Neural cell (in vitro differentiated cells): ENCODE data around the gene RARRES2. TPM values are rescaled to one million over a fixed set of nuclear protein-coding genes. Genes with fewer than 3 reads are reported as not detected.

Experiments
- H2AFZ ChIP-seq: fragments of 200-600, 300-800 bp; sonication (generic), shearing (Covaris generic); 2 replicates; pipeline ENCODE4 v1.6.0; 2014; ENCODE audit warnings: low read depth, mild to moderate bottlenecking, antibody characterized with exemption, low read length, moderate library complexity
- H3F3A ChIP-seq: fragments of 200-600 bp; shearing (Covaris generic); 2 replicates; pipeline ENCODE4 v1.6.1; 2016; ENCODE audit warnings: mild to moderate bottlenecking, moderate library complexity, mixed read lengths, antibody characterized with exemption, low read length; ENCODE audit not compliant: insufficient read depth, poor library complexity, severe bottlenecking
- H3K27ac ChIP-seq: fragments of 200-600, 300-800 bp; sonication (generic), shearing (Covaris generic); 2 replicates; pipeline ENCODE4 v1.5.1; 2014; ENCODE audit warnings: mild to moderate bottlenecking, low read length, moderate library complexity
- H3K27me3 ChIP-seq: fragments of 300-800, 200-600 bp; sonication (generic), shearing (Covaris generic); 2 replicates; pipeline ENCODE4 v1.6.0; 2014; ENCODE audit warnings: mild to moderate bottlenecking, low read depth, low read length, moderate library complexity; ENCODE audit not compliant: insufficient read depth
- H3K36me3 ChIP-seq: fragments of 300-800, 200-600 bp; sonication (generic), shearing (Covaris generic); 2 replicates; pipeline ENCODE4 v1.5.1; 2014; ENCODE audit warnings: mild to moderate bottlenecking, antibody characterized with exemption, low read length, moderate library complexity; ENCODE audit not compliant: insufficient read depth
- H3K4me2 ChIP-seq: fragments of 300-800, 200-600 bp; sonication (generic), shearing (Covaris generic); 2 replicates; pipeline ENCODE4 v1.6.0; 2014; ENCODE audit warnings: mild to moderate bottlenecking, low read length
- H3K4me3 ChIP-seq: fragments of 300-800, 200-600 bp; sonication (generic), shearing (Covaris generic); 2 replicates; pipeline ENCODE4 v1.5.1; 2014; ENCODE audit warnings: mild to moderate bottlenecking, low read length, moderate library complexity
- H3K79me2 ChIP-seq: fragments of 200-600 bp; shearing (Covaris generic); replicated peaks from 2 replicates; pipeline ENCODE4 v1.6.0; 2014; ENCODE audit warnings: mild to moderate bottlenecking, low read length, moderate library complexity; ENCODE audit not compliant: insufficient read depth
- H3K9ac ChIP-seq: fragments of 300-800, 200-600 bp; sonication (generic), shearing (Covaris generic); 2 replicates; pipeline ENCODE4 v1.6.1; 2016; ENCODE audit warnings: mild to moderate bottlenecking, low read length, mixed read lengths
- H3K9me2 ChIP-seq: fragments of 200-600 bp; shearing (Covaris generic); 2 replicates; pipeline ENCODE4 v1.6.1; 2016; ENCODE audit warnings: mild to moderate bottlenecking, low read length, mixed read lengths; ENCODE audit not compliant: insufficient read depth
- H3K9me3 ChIP-seq: fragments of 200-600, 300-800 bp; sonication (generic), shearing (Covaris generic); 2 replicates; pipeline ENCODE4 v1.6.1; 2016; ENCODE audit warnings: mild to moderate bottlenecking, mixed run types, low read length, moderate library complexity, mixed read lengths
- H4K20me1 ChIP-seq: fragments of 200-600 bp; shearing (Covaris generic); 2 replicates; pipeline ENCODE4 v1.6.1; 2016; ENCODE audit warnings: mild to moderate bottlenecking, mixed run types; ENCODE audit not compliant: insufficient read depth
- EP300 ChIP-seq: fragments of 450-650 bp; conservative IDR thresholded peaks from 2 replicates; pipeline ENCODE4 v1.6.1; 2014; ENCODE audit warnings: antibody characterized with exemption, mild to moderate bottlenecking, moderate library complexity; ENCODE audit not compliant: poor library complexity, severe bottlenecking
- EZH2 ChIP-seq: fragments of 200-600, 300-800 bp; shearing (Covaris generic), sonication (generic); IDR thresholded peaks from 2 replicates; pipeline ENCODE4 v1.6.1; 2014; ENCODE audit warnings: antibody characterized with exemption, low read length, borderline replicate concordance, mild to moderate bottlenecking; ENCODE audit not compliant: insufficient read depth, poor library complexity, severe bottlenecking
- MXI1 ChIP-seq: fragments of 450-650 bp; conservative IDR thresholded peaks from 2 replicates; pipeline ENCODE4 v1.6.1; 2014; ENCODE audit warnings: antibody characterized with exemption, mild to moderate bottlenecking; ENCODE audit not compliant: poor library complexity, severe bottlenecking
- POLR2AphosphoS5 ChIP-seq: IDR thresholded peaks from 2 replicates; pipeline ENCODE4 v1.6.1; 2012
- RAD21 ChIP-seq: fragments of 450-650 bp; conservative IDR thresholded peaks from 2 replicates; pipeline ENCODE4 v1.6.1; 2014; ENCODE audit warnings: antibody characterized with exemption, mild to moderate bottlenecking, moderate library complexity
- REST ChIP-seq: IDR thresholded peaks from 2 replicates; pipeline ENCODE4 v1.6.1; 2012; ENCODE audit warnings: borderline replicate concordance
- SMC3 ChIP-seq: fragments of 450-650 bp; conservative IDR thresholded peaks from 2 replicates; pipeline ENCODE4 v1.6.1; 2014; ENCODE audit warnings: antibody characterized with exemption, mild to moderate bottlenecking, moderate library complexity; ENCODE audit not compliant: poor library complexity
- TAF1 ChIP-seq: IDR thresholded peaks from 2 replicates; pipeline ENCODE4 v1.6.1; 2012; ENCODE audit warnings: low read depth
- polyA plus RNA-seq: library from polyadenylated mRNA; depleted of rRNA; stranded (reverse); fragments of >200 nt; gene quantifications from 2 replicates; pipeline ENCODE4 v1.2.3, GENCODE V29; 2014
- TF ChIP-seq, protein P1 (sequence below): fragments of 450-650 bp; IDR thresholded peaks from 2 replicates; pipeline ENCODE4 v1.5.1; 2014; ENCODE audit warnings: antibody characterized with exemption, mild to moderate bottlenecking, moderate library complexity; ENCODE audit not compliant: poor library complexity, severe bottlenecking

Gene RARRES2
- polyA plus RNA-seq, 1 donor from 2014 or later: 0.71 TPM

DNA sequence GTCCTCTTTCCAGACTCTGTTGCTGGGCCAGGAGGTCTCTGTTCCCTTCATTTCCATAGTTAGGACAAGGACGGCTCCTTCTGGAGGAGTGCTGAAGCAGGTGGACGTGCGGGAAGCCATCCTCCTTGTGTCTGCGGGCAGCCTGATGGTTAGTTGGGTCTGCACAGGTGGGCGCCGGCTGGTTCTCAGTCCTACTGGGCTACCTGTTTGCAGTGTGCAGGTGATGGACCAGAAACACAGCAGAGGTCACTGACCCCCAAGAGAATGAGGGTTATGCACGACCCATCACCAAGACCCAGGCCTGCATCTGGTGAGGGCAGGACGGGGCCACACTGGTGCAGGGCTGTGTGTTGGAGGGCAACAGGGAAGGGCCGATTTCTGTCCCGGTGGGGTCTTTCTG lies 7.8 kb downstream of the RARRES2 start:
- no peaks in the 10 kb centered on the region for H3K9me2 ChIP-seq
- no peak overlapping the region for H3K9ac ChIP-seq
- TF ChIP-seq EP300: no peak
- TF ChIP-seq, protein P1, sequence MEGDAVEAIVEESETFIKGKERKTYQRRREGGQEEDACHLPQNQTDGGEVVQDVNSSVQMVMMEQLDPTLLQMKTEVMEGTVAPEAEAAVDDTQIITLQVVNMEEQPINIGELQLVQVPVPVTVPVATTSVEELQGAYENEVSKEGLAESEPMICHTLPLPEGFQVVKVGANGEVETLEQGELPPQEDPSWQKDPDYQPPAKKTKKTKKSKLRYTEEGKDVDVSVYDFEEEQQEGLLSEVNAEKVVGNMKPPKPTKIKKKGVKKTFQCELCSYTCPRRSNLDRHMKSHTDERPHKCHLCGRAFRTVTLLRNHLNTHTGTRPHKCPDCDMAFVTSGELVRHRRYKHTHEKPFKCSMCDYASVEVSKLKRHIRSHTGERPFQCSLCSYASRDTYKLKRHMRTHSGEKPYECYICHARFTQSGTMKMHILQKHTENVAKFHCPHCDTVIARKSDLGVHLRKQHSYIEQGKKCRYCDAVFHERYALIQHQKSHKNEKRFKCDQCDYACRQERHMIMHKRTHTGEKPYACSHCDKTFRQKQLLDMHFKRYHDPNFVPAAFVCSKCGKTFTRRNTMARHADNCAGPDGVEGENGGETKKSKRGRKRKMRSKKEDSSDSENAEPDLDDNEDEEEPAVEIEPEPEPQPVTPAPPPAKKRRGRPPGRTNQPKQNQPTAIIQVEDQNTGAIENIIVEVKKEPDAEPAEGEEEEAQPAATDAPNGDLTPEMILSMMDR: no peak
- no peak for TF ChIP-seq SMC3
- no peak for TF ChIP-seq MXI1
- TF ChIP-seq RAD21: no peak
- TF ChIP-seq POLR2AphosphoS5: no peak
- no peak for TF ChIP-seq REST
- no peak for TF ChIP-seq TAF1
- TF ChIP-seq EZH2: no peak
- H3K79me2 ChIP-seq: no peaks in the 10 kb centered on the region
- no peaks in the 10 kb centered on the region for H3K27me3 ChIP-seq
- H4K20me1 ChIP-seq: no peaks in the 10 kb centered on the region
- H3K4me2 ChIP-seq: no peak overlapping the region
- H3K36me3 ChIP-seq: no peaks in the 10 kb centered on the region
- H3K9me3 ChIP-seq: no peaks in the 10 kb centered on the region
- no peak overlapping the region for H3K27ac ChIP-seq
- no peaks in the 10 kb centered on the region for H3F3A ChIP-seq
- H2AFZ ChIP-seq: no peak overlapping the region
- no peak overlapping the region for H3K4me3 ChIP-seq

DNA sequence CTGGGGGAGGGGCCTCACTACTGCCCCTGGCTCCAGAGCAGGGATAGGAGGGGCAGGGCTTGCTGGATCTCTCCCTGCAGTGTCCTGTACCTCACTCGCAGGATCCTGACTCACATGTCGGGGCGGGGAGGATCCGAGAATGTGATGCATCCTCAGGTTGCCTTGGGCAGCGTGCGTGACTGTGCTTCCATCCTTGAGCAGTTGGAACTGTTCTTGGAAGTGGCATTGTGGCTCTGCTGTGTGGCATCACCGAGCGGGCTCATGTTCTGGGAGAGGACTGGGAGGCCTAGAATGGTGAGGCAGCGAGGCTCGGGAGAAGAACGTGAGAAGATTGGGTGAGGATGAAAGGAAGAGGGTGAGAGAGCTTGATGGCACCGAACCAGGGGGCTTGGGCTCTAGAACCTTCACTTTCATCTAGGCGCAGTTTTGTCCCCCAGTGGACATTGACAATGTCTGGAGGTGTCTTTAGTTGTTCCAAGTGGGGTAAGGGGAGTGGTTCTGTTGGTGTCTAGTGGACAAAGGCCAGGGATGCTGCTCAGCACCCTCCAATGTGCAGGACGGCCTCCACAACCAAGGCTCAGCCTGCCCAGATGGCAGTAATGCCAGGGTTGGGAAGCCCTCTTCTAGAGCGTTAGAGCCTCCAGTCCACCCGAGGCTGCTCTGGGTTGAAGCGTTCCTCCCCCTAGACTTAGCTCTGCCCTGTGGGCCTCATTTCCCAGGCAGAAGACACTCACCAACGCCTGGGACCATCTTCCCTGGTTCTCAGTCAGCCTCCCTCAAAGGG lies 8.4 kb downstream of the RARRES2 start:
- Histone ChIP-seq H3F3A (no peaks in the 10 kb centered on the region), H3K79me2 (no peaks in the 10 kb centered on the region), H2AFZ (no peak overlapping the region), H3K36me3 (no peaks in the 10 kb centered on the region), H3K9me2 (no peaks in the 10 kb centered on the region), H4K20me1 (no peaks in the 10 kb centered on the region), H3K9ac (no peak overlapping the region), H3K4me2 (no peak overlapping the region), H3K4me3 (no peak overlapping the region), H3K27ac (no peak overlapping the region), H3K27me3 (no peaks in the 10 kb centered on the region), H3K9me3 (no peaks in the 10 kb centered on the region)
- no peak for TF ChIP-seq POLR2AphosphoS5
- no peak for TF ChIP-seq EZH2
- no peak for TF ChIP-seq REST
- no peak for TF ChIP-seq TAF1
- no peak for TF ChIP-seq EP300
- TF ChIP-seq, protein P1: no peak
- TF ChIP-seq RAD21: no peak
- no peak for TF ChIP-seq SMC3
- TF ChIP-seq MXI1: no peak
